GM12878 (cell line): Measurements from ENCODE around the gene CTNNBIP1.

ENCODE experiments used
- CEBPB ChIP-seq, 2 experiments: fragments of 150-350 bp in 1 of 2; IDR thresholded peaks; 2 replicates each; pipeline ENCODE4 v1.6.1; 2012 to 2014; ENCODE audit warnings: low read depth in 2 of 2, low read length in 2 of 2, borderline replicate concordance in 1 of 2, inconsistent platforms in 1 of 2
- RB1 ChIP-seq: fragments of 450-650 bp; formaldehyde crosslinking; IDR thresholded peaks from 2 replicates; pipeline ENCODE4 v1.6.1; 2017; ENCODE audit warnings: mild to moderate bottlenecking, borderline replicate concordance
- REST ChIP-seq: IDR thresholded peaks from 2 replicates; pipeline ENCODE4 v1.6.1; 2012; ENCODE audit warnings: mild to moderate bottlenecking, low read depth, low read length

- no peak for TF ChIP-seq CEBPB (IDR thresholded peaks at IDR 0.05; ENCODE audit: borderline replicate concordance in 1 of 2, low read depth in 2 of 2, low read length in 2 of 2)
- no peak for TF ChIP-seq RB1
- TF ChIP-seq REST = no peak
These were observed 36.1 kb downstream of the CTNNBIP1 start for GRCh38 chr1:9873992-9874391.
